CD8-positive, alpha-beta memory T cell (primary cell): ENCODE measurements around the gene BCORL1. TPM values are rescaled to one million over a fixed set of nuclear protein-coding genes. Genes with fewer than 3 reads are reported as not detected.

Experiments
- CTCF ChIA-PET: fragments of 350-600 bp; sonication (Branson Sonifier 250); formaldehyde crosslinking; loops from one replicate; lab custom pipeline; 2021; ENCODE audit warnings: antibody characterized with exemption; lab: Charles Lee
- POLR2A ChIA-PET: fragments of 350-600 bp; sonication (Branson Sonifier 250); formaldehyde crosslinking; loops from one replicate; lab custom pipeline; 2021; ENCODE audit warnings: antibody characterized with exemption; lab: Charles Lee
- DNase-seq, 5 donors: peaks; one replicate each; pipeline versions ENCODE4 v3.0.0 to v3.0.0-alpha.2; 2020 to 2022; ENCODE audit warnings: mixed read lengths in 1 of 5
- H3K27ac ChIP-seq: one replicate; pipeline ENCODE4 v1.7.0; 2013; ENCODE audit warnings: low read depth, mild to moderate bottlenecking, low read length, moderate library complexity
- H3K27me3 ChIP-seq: 2 replicates; pipeline ENCODE4 v1.7.0; 2013; ENCODE audit warnings: low read length, mild to moderate bottlenecking; ENCODE audit not compliant: insufficient read depth, poor library complexity, severe bottlenecking
- H3K36me3 ChIP-seq: 2 replicates; pipeline ENCODE4 v1.7.0; 2013; ENCODE audit warnings: mild to moderate bottlenecking, low read length, moderate library complexity; ENCODE audit not compliant: insufficient read depth
- H3K4me1 ChIP-seq: 2 replicates; pipeline ENCODE4 v1.7.0; 2013; ENCODE audit warnings: mild to moderate bottlenecking, low read length, moderate library complexity; ENCODE audit not compliant: insufficient read depth
- H3K4me3 ChIP-seq: 2 replicates; pipeline ENCODE4 v1.7.0; 2013; ENCODE audit warnings: mild to moderate bottlenecking, low read length
- H3K9me3 ChIP-seq: 2 replicates; pipeline ENCODE4 v1.7.0; 2013; ENCODE audit warnings: mild to moderate bottlenecking, low read length
- H3K27ac Mint-ChIP-seq, 8 donors: one replicate each; pipeline ENCODE4 v1.8.0; 2020 to 2021; ENCODE audit warnings: mixed read lengths in 8 of 8, mild to moderate bottlenecking in 6 of 8, inconsistent platforms in 3 of 8, moderate library complexity in 3 of 8
- H3K27me3 Mint-ChIP-seq, 2 donors: one replicate each; pipeline ENCODE4 v1.8.0; 2020 to 2021; ENCODE audit warnings: mixed read lengths in 2 of 2, mild to moderate bottlenecking in 1 of 2, moderate library complexity in 1 of 2
- H3K36me3 Mint-ChIP-seq, 3 donors: one replicate each; pipeline ENCODE4 v1.8.0; 2020 to 2021; ENCODE audit warnings: mixed read lengths in 3 of 3, inconsistent platforms in 1 of 3, mild to moderate bottlenecking in 1 of 3
- H3K4me1 Mint-ChIP-seq, 3 donors: one replicate each; pipeline ENCODE4 v1.8.0; 2020 to 2021; ENCODE audit warnings: mixed read lengths in 3 of 3, inconsistent platforms in 1 of 3, mild to moderate bottlenecking in 1 of 3
- H3K4me3 Mint-ChIP-seq, 7 donors: one replicate each; pipeline ENCODE4 v1.8.0; 2020 to 2021; ENCODE audit warnings: mixed read lengths in 7 of 7, mild to moderate bottlenecking in 6 of 7, moderate library complexity in 4 of 7, inconsistent platforms in 2 of 7
- H3K9me3 Mint-ChIP-seq, 5 donors: one replicate each; pipeline ENCODE4 v1.8.0; 2020 to 2022; ENCODE audit warnings: mixed read lengths in 5 of 5, mild to moderate bottlenecking in 3 of 5, moderate library complexity in 2 of 5, inconsistent platforms in 1 of 5
- polyA plus RNA-seq: library from polyadenylated mRNA; unstranded; fragments of 300-500 nt; fragmentation: Illumina TruSeq; gene quantifications from one replicate; pipeline ENCODE4 v1.2.3, GENCODE V29; 2021
- total RNA-seq, 2 experiments: library from RNA; stranded (reverse); gene quantifications; one replicate each; pipeline ENCODE4 v1.2.3, GENCODE V29; 2021

Gene BCORL1
- total and polyA plus RNA-seq, 3 experiments from 2014 or later = 2.7 to 12.1 (median 10.7) TPM

- Histone ChIP-seq H3K4me1 (no peaks in the 10 kb centered on the region), H3K27ac (no peak overlapping the region), H3K4me3 (no peak overlapping the region), H3K27me3 (no peaks in the 10 kb centered on the region), H3K36me3 (no peaks in the 10 kb centered on the region), H3K9me3 (no peaks in the 10 kb centered on the region)
- CTCF ChIA-PET = no interaction called here
- peaks cover 0 to 19% (median 0%) of the 10 kb centered on the region in 3 donors for H3K4me1 Mint-ChIP-seq
- POLR2A ChIA-PET = no interaction called here
- H3K9me3 Mint-ChIP-seq = no peaks in the 10 kb centered on the region
- H3K27ac Mint-ChIP-seq = no peak overlapping the region
- H3K4me3 Mint-ChIP-seq = no peak overlapping the region
- no peak for DNase-seq
- H3K27me3 Mint-ChIP-seq = peaks cover 0 to 4% of the 10 kb centered on the region in 2 donors
- H3K36me3 Mint-ChIP-seq = peaks cover 0 to 21% (median 2%) of the 10 kb centered on the region in 3 donors
These were observed 15.6 kb downstream of the BCORL1 start for GRCh38 chrX:129998021-129998420.

GRCh38 chrX:130001893-130002292 lies 19.5 kb downstream of the BCORL1 start:
- Histone ChIP-seq H3K27me3 (no peaks in the 10 kb centered on the region), H3K4me1 (no peaks in the 10 kb centered on the region), H3K36me3 (no peaks in the 10 kb centered on the region), H3K9me3 (no peaks in the 10 kb centered on the region), H3K27ac (no peak overlapping the region), H3K4me3 (no peak overlapping the region)
- Mint-ChIP-seq H3K4me1 (peaks cover 0 to 17% (median 1%) of the 10 kb centered on the region in 3 donors), H3K36me3 (peaks cover 0 to 21% (median 0%) of the 10 kb centered on the region in 3 donors), H3K27ac (peak overlapping the region in 3 of 8 donors; percentile 6 to 52 (median 47)), H3K27me3 (peaks cover 0 to 2% of the 10 kb centered on the region in 2 donors), H3K9me3 (no peaks in the 10 kb centered on the region), H3K4me3 (no peak overlapping the region)
- CTCF ChIA-PET = no interaction called here
- DNase-seq = no peak
- POLR2A ChIA-PET = no interaction called here

- Histone ChIP-seq H3K27ac (no peak overlapping the region), H3K4me1 (no peaks in the 10 kb centered on the region), H3K9me3 (no peaks in the 10 kb centered on the region), H3K36me3 (no peaks in the 10 kb centered on the region), H3K4me3 (no peak overlapping the region), H3K27me3 (no peaks in the 10 kb centered on the region)
- ChIA-PET CTCF (no interaction called here), POLR2A (no interaction called here)
- DNase-seq = no peak
- Mint-ChIP-seq H3K4me1 (peaks cover 0 to 14% (median 2%) of the 10 kb centered on the region in 3 donors), H3K27ac (peak overlapping the region in 1 of 8 donors; percentile 69), H3K9me3 (no peaks in the 10 kb centered on the region), H3K4me3 (no peak overlapping the region), H3K36me3 (peaks cover 0 to 21% (median 0%) of the 10 kb centered on the region in 3 donors), H3K27me3 (peaks cover 0 to 2% of the 10 kb centered on the region in 2 donors)
These were observed 20.1 kb downstream of the BCORL1 start for GRCh38 chrX:130002541-130002940.

- CTCF ChIA-PET = no interaction called here
- H3K36me3 Mint-ChIP-seq = peaks cover 0 to 31% (median 2%) of the 10 kb centered on the region in 3 donors
- H3K4me1 Mint-ChIP-seq = peaks cover 0 to 10% (median 2%) of the 10 kb centered on the region in 3 donors
- H3K9me3 Mint-ChIP-seq = no peaks in the 10 kb centered on the region
- H3K4me3 Mint-ChIP-seq = peak overlapping the region in 1 of 7 donors; percentile 6
- Histone ChIP-seq H3K9me3 (no peaks in the 10 kb centered on the region), H3K27ac (no peak overlapping the region), H3K4me1 (no peaks in the 10 kb centered on the region), H3K27me3 (no peaks in the 10 kb centered on the region), H3K4me3 (no peak overlapping the region), H3K36me3 (no peaks in the 10 kb centered on the region)
- H3K27me3 Mint-ChIP-seq = peaks cover 0 to 2% of the 10 kb centered on the region in 2 donors
- H3K27ac Mint-ChIP-seq = no peak overlapping the region
- POLR2A ChIA-PET = no interaction called here
- no peak for DNase-seq
These were observed 22.8 kb downstream of the BCORL1 start for GRCh38 chrX:130005089-130005807.

- peaks cover 0 to 2% (median 0%) of the 10 kb centered on the region in 3 donors for H3K4me1 Mint-ChIP-seq
- Histone ChIP-seq H3K27me3 (no peaks in the 10 kb centered on the region), H3K4me1 (no peaks in the 10 kb centered on the region), H3K4me3 (no peak overlapping the region), H3K9me3 (no peaks in the 10 kb centered on the region), H3K36me3 (no peaks in the 10 kb centered on the region), H3K27ac (no peak overlapping the region)
- no peak for DNase-seq
- no peak overlapping the region for H3K4me3 Mint-ChIP-seq
- peaks cover 0 to 50% (median 4%) of the 10 kb centered on the region in 3 donors for H3K36me3 Mint-ChIP-seq
- ChIA-PET POLR2A (no interaction called here), CTCF (no interaction called here)
- H3K27me3 Mint-ChIP-seq = no peaks in the 10 kb centered on the region
- H3K27ac Mint-ChIP-seq = peak overlapping the region in 1 of 8 donors; percentile 55
- H3K9me3 Mint-ChIP-seq = no peaks in the 10 kb centered on the region
These were observed 27.3 kb downstream of the BCORL1 start for GRCh38 chrX:130009658-130010223.

- peak overlapping the region in 1 of 8 donors; percentile 73 for H3K27ac Mint-ChIP-seq
- H3K4me3 Mint-ChIP-seq = no peak overlapping the region
- H3K27me3 Mint-ChIP-seq = peaks cover 0 to 4% of the 10 kb centered on the region in 2 donors
- Histone ChIP-seq H3K27me3 (no peaks in the 10 kb centered on the region), H3K4me3 (no peak overlapping the region), H3K4me1 (no peaks in the 10 kb centered on the region), H3K27ac (no peak overlapping the region), H3K9me3 (no peaks in the 10 kb centered on the region), H3K36me3 (no peaks in the 10 kb centered on the region)
- H3K9me3 Mint-ChIP-seq = no peaks in the 10 kb centered on the region
- H3K36me3 Mint-ChIP-seq = peaks cover 0 to 55% (median 4%) of the 10 kb centered on the region in 3 donors
- DNase-seq = no peak
- ChIA-PET CTCF (interaction anchor here (1.6 kb wide), 1 partner anchor 15 kb away, joined by 4 read pairs; no protein-coding TSS in a partner anchor), POLR2A (no interaction called here)
- H3K4me1 Mint-ChIP-seq = no peaks in the 10 kb centered on the region
These were observed 30.2 kb downstream of the BCORL1 start for GRCh38 chrX:130012683-130013082.

GRCh38 chrX:130013661-130014060 lies 31.2 kb downstream of the BCORL1 start:
- POLR2A ChIA-PET = no interaction called here
- Mint-ChIP-seq H3K4me3 (no peak overlapping the region), H3K4me1 (no peaks in the 10 kb centered on the region), H3K36me3 (peaks cover 0 to 58% (median 2%) of the 10 kb centered on the region in 3 donors), H3K9me3 (no peaks in the 10 kb centered on the region), H3K27me3 (peaks cover 0 to 4% of the 10 kb centered on the region in 2 donors), H3K27ac (no peak overlapping the region)
- CTCF ChIA-PET = no interaction called here
- Histone ChIP-seq H3K4me1 (no peaks in the 10 kb centered on the region), H3K4me3 (no peak overlapping the region), H3K9me3 (no peaks in the 10 kb centered on the region), H3K27ac (no peak overlapping the region), H3K27me3 (no peaks in the 10 kb centered on the region), H3K36me3 (no peaks in the 10 kb centered on the region)
- DNase-seq = no peak

GRCh38 chrX:130014356-130014755 lies 31.9 kb downstream of the BCORL1 start:
- Histone ChIP-seq H3K27me3 (no peaks in the 10 kb centered on the region), H3K36me3 (no peaks in the 10 kb centered on the region), H3K27ac (no peak overlapping the region), H3K4me1 (no peaks in the 10 kb centered on the region), H3K4me3 (no peak overlapping the region), H3K9me3 (no peaks in the 10 kb centered on the region)
- ChIA-PET POLR2A (no interaction called here), CTCF (no interaction called here)
- H3K27ac Mint-ChIP-seq = peak overlapping the region in 1 of 8 donors; percentile 93
- DNase-seq = no peak
- no peak overlapping the region for H3K4me3 Mint-ChIP-seq
- H3K36me3 Mint-ChIP-seq = peaks cover 0 to 60% (median 2%) of the 10 kb centered on the region in 3 donors
- no peaks in the 10 kb centered on the region for H3K4me1 Mint-ChIP-seq
- no peaks in the 10 kb centered on the region for H3K9me3 Mint-ChIP-seq
- peaks cover 0 to 4% of the 10 kb centered on the region in 2 donors for H3K27me3 Mint-ChIP-seq
